Putamen (tissue), 1 donor: ENCODE data around the gene SNED1.

Source experiments
- DNase-seq: peaks from one replicate; pipeline ENCODE4 v3.0.0-alpha.2; 2016; ENCODE audit warnings: low spot score

SNED1 gene

DNA sequence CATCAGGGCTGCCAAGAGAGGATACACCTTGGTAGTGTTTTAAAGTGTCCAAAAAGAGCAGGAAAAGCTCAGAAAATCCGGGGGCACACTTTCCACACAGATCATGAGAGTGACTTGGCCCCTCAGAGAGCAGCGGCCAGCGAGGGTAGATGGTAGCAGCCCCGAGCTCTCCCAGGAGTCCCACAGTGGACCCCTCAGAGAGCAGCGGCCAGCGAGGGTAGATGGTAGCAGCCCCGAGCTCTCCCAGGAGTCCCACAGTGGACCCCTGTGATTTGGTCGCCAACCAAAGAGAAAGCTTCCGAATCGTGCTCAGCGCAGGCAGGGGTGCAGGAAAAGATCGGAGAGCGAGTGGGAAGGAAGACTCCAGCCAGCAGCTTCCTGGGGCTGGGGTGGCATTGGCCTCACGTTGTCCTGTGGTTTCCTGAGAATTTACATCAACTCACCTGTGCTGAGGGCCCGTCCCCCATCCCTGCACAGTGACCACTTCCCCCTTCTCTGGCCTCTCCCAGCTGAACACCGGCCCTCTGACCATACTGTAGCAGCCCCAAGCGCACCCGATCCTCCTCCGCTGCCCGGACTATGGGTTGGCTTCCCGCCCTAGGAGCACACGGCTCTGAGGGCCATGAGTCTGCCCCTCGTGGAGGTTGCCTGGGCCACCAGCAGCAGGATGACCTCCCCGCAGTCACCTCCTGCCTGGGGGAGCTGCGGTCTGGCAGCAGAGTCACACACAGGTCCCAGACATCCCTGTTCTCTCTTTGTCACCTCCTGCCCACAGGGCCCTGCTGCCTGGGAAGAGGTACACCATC lies 69.9 kb downstream of the SNED1 start:
- DNase-seq = no peak

DNA sequence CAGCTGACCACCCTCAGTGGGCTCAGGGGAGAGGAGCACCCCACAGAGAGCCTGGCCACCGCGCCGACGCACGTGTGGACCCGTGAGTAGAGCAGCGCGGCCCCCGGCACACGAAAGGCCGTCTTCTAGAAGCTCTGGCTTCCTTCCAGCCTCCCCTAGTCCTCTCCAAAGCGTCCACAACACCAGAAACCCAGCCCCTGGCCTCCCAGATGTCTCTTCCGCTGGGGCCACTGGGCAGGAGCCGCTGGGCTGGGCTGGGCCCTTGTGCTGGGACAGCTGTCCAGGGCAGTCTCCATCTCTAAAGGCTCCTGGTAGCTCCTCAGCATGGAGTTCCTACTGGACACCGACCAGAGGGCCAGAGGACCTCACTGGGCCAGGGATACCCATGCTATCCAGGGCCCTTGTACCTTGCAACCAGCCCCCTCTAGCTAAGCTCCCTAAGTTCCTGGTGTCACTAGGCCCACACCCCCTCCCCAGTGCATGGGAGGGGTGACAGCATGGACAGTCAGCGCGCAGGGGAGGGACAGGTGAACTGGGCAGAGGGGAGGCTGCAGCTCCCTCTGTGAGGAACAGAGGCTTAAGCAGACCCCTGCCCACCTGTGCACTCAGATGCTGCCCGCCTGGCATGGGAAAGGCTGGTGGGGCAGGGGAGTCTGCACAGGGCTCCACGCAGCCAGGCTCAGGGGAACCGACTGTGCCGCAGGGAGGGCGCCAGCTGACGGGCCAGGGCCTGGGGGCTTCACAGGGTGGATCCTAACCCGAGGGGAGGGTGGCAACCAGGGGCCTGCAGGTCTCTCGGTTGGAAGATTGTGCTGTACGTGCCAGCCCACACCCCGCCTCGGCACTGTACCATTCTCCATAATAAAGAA lies 70.8 kb downstream of the SNED1 start:
- no peak for DNase-seq

DNA sequence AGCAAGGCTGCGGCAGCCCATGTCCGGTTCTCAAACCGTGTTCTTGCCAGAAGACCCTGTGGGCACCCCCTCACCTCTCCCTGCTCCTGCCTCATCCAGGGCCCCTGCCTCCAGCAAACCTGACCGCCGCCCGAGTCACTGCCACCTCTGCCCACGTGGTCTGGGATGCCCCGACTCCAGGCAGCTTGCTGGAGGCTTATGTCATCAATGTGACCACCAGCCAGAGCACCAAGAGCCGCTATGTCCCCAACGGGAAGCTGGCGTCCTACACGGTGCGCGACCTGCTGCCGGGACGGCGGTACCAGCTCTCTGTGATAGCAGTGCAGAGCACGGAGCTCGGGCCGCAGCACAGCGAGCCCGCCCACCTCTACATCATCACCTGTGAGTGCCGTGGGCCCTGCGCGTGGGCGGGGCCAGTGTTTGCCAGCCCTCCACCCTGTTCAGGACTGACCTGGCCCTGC lies 71.4 kb downstream of the SNED1 start:
- no peak for DNase-seq

DNA sequence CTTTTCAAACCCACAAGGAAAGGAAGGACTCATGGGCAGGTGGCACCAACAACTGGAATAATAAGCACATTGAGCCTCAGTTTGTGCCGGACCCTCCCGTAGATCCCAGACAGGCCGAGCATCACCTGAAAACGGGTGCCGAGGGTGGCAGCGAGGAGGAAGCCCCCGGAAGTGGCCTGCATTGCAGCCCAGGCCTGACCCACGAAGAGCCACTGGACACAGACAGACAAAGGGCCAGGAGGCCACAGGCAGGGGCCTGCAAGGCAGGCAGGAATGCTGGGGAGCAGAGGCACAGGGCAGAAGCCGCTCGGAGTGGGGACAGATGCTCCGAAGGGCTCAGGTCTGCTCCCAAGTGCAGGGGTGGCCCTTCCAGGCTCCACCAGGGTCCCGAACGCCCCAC lies 71.9 kb downstream of the SNED1 start:
- no peak for DNase-seq

DNA sequence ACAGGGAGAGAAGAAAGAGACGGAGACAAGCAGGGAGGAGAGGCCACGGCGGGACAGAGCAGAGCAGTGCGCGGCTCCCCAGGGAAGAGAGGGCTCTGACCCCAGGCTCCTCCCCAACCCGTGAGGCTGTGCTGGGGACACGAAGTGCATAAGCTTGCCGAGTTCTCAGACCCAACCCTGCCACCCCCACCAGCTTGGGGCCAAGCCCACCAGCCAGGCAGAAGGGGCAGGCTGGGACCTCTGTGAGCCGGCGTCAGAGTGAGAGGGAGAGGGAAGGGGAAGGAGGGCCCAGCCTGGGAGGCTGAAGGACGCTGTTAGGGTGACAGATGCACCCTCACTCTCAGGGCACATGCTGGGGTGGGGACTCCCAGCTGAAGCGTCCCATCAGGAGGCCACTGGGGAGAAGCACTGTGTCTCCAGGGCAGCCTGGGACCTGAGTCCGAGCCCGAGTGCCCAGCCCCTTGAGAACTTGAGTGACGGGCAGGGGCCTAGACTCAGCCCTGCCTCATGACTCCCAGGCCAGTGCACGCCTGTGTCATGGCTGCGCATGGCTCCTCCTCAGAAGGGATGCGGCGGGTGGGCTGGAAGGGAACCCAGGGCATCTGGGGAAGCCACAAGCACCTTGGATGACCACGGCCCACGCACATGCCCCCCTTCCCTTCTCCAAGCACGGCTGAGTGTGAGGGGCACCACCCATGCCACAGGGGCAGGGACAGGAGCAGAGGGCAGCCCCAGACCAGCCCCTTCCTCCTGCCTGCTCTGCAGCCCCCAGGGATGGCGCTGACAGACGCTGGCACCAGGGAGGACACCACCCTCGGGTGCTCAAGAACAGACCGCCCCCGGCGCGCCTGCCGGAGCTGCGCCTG lies 72.6 kb downstream of the SNED1 start:
- DNase-seq = no peak

DNA sequence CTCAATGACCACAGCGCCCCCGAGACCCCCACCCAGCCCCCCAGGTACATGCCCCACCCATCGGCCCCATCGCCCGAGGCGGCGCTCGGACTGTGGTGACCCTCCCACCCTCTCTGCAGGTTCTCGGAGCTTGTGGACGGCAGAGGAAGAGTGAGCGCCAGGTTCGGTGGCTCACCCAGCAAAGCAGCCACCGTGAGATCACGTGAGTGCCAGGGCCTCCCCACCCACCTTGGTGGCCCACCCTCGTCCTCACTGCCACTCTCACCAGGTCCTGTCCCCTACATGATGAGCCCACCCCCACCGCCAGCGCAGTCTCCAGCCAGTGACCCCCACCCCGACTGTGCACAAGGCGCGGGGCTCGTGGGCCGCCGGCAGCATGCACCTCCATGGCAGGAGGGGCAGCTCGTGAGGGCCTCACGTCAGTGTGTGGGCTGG lies 73.3 kb downstream of the SNED1 start:
- DNase-seq = no peak

DNA sequence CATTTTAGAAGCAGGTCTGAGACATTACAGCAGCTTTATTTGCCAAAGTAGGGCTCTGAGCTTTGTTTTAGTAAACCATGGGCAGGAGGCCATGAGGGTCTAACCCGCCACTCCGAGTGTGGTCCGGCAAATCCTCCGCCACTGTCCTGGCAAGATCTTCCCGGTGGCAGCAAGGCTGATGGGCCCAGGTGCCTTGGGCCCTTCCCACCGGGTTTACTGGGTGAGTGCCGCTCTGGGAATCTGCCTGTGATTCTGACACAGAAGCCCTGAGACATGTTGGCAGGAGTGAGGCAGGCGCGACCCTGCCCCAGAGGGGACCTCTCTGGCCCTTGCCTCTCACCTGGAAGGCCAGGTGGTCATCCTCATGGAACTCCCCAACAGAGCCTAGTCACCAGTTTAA lies 73.7 kb downstream of the SNED1 start:
- DNase-seq = no peak

DNA sequence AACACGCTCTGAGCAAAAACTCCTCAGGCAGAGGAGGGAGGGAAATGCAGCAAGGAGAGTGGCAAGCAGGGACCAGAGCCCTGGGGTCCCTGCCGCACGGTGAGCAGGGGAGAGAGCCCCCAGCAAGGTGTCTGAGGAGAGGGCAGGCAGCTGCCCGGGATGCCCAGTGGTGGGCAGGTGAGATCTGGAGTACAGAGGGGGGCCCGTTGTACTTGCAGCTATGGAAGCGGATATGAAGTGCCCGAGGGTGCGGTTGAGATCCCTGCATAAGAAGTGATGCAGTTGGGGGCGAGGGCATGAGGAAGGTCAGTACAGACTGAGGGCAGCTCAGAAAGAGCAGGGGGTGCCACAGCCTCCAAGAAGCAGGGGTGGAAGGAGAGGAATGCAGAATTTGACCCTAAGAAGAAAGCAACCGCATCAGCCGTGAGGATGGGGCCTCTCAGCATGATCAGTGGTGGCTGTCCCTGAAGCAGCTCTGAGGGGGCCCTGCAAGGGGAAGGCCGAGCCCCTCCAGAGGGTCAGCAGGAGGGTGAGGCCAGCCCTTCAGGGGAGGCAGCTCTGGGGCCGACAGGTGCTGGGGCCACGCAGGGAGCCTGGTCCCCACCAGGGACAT lies 74.2 kb downstream of the SNED1 start:
- no peak for DNase-seq

DNA sequence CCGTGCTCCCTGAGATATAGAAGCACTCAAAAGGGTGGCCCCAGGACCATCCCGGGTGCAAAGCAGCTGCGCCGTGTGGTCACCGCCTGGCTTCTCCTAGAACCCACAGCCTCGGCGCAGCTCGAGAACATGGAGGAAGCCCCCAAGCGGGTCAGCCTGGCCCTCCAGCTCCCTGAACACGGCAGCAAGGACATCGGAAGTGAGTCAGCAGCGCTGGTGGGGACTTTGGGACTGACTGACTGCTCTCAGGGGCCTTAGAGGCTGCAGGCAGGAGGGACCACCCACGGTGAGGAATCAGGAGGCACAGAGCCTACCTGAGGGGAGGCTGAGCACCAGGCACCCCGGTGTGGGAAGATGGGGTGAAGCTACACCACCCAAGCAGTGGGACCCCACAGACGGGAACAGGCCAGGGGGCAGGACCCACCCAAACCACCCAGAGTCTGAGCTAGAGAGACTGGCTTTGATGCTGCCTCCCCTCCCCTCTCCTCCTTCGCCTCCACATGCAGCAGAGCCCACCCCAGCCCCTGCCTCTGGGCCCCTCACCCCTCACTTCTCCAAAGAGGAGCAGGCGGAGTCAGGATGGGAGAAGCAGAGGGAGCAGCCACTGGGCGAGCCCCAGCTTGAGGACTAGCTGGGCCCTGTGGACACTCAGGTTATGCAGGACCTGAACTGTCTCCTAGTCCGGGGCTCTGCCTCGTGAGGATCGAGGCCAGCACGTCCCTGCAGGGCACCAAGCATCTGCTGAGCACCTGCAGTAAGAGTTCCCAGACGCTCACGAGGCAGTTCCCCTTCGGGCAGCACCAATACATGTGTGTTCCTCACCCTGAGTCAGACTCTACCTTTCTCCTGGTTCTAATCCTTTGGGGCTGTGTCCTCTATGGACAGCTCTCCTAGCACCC lies 75.0 kb downstream of the SNED1 start:
- no peak for DNase-seq

DNA sequence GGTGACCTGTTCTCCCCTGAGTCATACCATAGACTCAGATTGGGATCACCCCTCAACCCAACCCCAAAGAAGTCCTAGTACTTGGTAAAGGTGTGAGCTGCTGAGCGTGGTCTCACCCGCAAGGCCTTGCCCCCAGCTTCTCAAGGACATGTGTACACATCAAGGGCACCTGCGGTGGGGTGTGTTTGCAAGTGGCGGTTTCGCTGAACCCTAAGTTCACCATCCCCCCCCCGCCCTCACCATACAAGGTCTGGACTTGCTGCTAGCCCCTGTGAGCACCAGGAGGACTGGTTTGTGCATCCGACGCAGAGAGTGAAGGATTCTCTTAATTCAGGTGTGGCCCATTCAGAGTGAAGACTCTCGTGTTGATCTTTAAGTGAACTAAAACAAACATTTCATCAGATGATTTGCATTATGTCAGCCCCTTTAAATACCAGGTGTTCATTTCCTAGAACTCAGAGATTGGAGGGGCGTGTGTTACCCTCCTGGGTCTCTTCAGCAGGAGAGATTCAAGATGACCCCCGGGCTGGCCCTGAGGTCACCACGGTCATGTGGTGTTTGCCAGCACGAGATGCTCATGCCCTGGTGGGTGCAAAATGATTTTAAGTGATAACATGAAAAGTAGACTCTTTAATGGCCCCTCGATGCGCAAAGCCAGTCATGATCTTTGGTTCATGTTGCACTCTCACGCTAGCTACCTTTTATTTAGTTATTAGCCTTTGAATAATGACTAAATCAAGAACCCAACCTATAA lies 75.8 kb downstream of the SNED1 start:
- no peak for DNase-seq

DNA sequence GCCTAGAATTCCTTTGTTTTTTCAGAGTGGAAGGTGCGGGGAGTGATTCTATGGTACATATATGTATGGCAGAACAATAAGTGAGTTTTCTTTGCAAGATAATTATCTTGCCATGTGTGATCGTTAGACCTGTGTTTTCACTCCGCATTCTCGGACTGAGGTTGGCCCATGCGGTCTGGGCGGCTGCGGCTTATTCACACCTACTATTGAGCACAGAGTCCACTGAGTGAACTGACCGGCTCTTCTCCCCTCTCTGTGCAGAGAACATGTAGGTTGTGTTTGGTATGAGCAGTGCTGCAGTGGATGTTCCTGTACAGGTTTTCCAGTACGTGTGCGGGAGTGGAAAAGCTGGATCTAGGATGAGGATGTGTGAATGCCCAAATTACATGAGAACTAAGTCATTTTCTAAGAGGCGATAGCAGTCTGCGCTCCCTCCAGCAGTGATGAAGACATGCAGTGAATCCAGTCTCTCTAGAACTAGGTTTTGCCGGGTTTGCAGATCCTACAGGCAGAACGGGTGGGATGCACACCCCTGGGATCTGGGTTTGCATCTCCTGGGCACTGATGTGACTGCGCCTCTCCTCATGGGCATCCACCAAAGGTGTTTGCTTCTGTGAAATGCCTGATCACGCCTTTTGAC lies 76.6 kb downstream of the SNED1 start:
- no peak for DNase-seq

DNA sequence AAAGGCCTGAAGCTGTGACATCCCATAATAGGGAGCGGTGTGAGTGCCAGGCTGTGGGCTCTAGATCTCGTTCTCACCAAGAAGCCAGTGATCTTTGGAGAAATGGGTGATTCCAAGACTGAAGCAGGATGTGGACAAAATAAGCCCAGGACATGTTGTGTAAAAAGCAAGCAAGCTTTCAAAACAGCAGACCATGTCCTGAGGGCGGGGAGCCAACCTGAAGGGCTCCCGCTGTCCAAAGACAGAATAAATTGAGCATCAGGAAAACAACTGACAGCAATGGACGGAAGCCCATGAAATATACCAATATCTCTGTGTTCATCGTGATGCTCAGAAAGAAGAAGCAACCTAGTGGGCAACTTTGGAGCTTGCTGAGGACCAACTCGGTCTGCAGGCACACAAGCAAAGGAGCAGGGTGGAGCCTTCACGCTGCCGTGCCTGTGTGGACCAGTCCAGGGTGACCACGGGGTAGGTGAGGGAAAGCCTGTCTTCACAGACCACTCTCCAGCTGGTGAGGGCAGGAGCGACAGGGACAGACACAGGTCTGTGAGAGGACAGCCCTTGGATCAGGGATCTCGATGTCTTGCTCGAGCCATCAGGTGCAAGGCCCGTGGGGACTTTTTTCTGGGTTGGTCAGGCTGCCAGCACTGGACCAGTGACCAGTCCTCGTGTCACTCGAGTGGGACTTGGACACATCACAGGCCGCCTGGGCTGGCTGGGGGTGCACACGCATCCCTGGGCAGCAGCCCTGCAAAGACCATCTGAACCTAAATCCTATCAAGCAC lies 82.2 kb downstream of the SNED1 start:
- no peak for DNase-seq

DNA sequence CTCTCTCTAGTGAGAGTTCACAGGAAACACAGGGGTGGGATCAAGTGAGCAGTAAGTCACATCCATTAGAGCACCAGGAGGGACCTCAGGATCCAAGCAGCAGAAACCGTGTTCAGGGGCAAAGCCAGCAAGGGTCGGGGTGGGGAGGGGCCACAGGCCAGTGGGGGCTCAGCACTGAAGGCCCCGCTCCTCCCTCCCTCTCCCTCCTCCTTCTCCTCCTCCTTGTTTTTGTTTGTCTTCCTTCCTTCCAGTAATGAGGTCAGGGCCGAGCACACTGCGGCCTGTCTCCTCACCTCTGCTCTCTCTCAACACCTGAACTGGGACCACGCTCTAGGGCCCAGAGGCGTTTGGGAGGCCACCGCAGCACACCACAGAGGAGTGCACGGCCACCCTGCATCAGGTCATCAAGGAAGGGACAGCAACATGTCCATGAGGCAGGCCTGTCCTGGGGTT lies 82.8 kb downstream of the SNED1 start:
- no peak for DNase-seq

DNA sequence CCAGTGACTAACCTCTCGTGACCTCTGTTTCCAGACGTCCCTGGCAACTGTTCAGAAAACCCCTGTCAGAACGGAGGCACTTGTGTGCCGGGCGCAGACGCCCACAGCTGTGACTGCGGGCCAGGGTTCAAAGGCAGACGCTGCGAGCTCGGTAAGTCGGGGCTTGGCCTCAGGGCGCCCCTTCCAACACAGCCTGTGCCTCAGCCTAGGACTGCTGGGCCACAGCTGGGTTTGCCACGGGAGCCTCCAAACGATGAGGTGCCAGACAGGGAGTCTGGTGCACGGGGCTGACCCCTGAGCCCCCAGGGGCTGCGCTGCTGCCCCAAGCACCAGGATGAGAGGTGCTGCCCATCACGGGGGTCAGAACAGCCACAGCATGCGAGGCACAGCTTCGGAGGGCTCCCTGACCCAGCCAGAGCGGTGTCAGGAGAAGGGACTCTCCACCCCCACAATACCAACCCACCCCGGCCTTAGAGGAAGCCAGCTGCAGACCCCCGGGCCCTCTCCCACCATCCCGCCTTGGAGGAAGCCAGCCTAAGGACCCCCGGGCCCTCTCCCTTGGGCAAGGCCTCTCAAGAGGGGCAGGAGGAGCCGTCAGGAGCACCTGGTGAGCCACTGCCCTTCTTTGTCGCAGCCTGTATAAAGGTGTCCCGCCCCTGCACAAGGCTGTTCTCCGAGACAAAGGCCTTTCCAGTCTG lies 83.4 kb downstream of the SNED1 start:
- no peak for DNase-seq

DNA sequence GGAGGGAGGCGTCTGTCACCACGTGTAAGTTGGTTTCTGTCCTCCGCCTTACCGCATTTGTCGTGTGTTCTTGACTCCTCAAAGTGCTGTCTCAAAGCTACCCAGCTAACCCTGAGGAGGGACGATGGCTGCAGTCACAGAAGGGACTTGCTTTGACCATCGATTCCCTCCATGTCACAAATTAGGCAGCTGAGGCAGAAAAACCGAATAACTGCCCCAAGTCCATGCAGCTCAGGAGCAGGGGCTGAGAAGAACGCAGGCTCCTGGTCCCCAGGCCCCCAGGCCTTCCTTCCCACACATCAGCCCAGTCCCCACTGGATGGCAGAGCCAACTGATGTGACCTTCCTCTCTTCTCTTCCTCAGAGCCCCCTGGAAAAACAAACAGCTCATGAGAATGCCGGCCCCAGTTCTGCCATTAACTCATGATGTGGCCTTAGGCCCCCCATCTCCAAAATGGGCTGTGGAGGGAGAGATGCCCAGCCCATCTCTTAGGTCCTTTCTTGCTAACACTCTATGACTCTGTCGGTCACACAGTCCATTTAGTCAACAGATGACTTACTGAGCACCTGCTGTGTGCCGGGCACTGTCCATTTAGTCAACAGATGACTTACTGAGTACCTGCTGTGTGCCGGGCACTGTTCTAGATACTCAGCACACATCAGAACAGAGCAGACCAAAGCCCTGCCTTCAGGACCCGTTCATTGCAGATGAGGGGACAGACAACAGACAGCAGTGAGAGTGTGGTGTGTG lies 84.1 kb downstream of the SNED1 start:
- DNase-seq = no peak

DNA sequence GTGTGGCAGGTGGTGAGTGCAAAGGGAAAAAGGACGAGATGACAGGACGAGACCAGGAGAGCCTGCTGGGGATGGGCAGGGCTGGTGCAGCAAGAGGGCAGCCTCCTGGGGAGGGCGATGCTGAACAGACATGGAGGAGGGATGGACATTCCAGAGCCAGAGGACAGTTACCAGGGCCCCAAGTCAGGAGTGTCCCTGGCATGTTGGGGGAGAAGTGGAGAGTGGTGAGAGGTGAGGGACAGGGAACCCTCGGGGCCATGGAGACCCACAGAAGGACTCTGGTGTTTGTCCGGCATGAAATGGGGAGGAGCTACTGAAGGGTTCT lies 84.6 kb downstream of the SNED1 start:
- DNase-seq = no peak

DNA sequence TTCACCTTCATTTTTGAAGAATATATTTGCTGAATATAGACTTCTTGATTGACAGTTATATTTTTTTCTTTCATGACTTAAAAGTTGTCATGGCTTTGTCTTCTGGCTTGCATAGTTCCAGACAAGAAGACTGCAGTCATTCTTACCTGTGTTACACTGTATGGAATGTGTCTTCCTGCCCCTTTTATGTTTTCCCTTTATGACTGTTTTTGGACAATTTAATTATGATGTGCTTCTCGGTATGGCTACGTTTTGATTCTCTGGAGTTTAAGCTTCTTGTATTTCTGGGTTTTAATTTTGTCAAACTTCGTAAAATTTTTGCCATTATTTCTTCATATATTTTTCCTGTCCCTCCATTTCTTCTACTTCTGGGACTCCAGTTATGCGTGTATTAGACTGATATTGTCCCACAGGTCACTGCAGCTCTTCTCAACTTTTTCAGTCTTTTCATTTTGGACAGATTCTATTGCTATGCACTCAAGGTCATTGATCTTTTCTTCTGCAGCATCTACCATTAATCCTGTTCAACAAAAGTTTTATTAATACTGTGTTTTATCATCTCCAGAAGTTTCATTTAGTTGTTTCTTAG lies 86.5 kb downstream of the SNED1 start:
- no peak for DNase-seq
